Measurements from ENCODE around the gene ARHGAP20.

The ARHGAP20 gene, protein sequence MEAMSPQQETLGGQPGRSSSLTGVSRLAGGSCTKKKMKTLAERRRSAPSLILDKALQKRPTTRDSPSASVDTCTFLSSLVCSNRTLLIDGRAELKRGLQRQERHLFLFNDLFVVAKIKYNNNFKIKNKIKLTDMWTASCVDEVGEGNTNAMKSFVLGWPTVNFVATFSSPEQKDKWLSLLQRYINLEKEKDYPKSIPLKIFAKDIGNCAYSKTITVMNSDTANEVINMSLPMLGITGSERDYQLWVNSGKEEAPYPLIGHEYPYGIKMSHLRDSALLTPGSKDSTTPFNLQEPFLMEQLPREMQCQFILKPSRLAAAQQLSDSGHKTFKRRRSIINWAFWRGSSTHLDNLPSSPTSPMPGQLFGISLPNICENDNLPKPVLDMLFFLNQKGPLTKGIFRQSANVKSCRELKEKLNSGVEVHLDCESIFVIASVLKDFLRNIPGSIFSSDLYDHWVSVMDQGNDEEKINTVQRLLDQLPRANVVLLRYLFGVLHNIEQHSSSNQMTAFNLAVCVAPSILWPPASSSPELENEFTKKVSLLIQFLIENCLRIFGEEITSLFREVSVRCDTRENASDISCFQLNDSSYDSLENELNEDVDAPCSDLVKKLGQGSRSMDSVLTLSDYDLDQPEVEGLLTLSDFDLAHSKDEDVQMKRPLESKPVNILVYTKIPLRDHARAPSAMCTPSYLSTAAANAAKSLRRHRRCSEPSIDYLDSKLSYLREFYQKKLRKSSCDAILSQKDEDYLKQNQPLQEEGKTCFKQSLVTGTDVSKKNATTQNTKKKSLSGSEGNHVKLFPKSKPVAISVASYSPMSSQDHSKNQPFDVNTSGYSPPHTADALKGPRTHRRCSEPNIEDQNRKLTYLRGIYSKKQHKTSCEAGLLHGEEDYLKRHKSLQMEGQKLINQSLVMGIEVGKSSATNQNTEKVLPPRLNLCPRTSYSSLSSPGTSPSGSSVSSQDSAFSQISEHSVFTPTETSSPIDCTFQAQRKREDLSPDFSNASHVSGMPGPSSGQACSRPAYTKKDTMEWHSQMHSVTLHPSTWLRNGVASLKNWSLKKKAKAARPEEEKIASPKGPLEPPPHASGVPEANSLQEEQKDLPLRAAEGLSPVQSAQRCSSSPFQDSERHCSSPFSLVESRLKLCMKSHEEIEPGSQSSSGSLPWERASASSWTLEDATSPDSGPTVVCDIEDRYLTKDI

DNA sequence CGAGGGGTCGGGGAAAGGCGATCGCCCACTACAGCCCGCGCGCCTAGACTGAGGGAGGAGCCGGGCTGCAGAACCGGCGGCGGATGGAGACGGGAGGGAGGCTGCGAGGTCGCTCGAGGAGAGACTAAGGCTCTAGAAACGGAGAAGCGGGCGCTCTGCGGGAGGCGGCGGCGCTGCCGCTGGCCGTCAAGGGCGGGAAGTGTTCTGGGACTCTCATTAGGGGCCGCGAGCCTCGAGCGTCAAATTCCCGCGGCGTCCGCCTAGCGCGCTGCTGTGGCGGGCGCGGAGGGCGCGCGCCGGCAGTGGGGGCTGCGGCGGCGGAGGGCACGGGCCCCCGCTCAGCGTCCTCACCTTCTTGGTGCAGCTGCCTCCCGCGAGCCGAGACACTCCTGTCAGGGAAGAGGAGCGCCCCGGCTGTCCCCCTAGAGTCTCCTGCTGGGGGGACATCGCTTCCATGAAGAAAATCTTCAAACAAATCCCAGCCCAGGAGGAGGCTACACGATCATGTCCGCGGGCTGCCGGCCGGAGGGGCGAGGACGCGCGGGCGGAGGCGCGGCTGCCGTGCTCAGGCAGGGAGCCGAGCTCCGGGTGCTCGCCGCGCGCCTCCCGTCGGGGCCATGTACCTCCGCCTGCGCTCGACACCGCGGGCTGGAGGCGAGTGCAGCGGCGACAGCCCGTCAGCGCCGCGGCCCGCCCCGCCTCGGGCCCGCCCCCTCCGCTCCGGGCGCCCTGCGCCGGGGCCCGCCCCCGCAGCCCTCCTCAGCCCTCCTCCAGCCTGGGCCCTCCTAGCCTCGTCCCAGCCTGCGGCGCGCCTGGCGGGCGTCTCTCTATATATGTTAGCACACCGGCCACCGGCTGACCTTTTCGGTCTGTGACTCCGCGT, at the start of gene ARHGAP20:
Gene ARHGAP20, minus strand, starts transcription at position 662 of the 883 bp plus-strand sequence. Its CDS starts 206 bp downstream, at position 456.
- Histone ChIP-seq H3K27ac (ENCODE audit: extremely low read depth, low read depth, low read length) (peak within 1 kb of the TSS; percentile 83), H3K36me3 (ENCODE audit: control insufficient read depth in 2 of 2, insufficient read depth in 1 of 2, low read length in 2 of 2) (no peaks in the 10 kb centered on the region), H3K4me1 (ENCODE audit: control insufficient read depth, insufficient read depth, low read length) (no peaks in the 10 kb centered on the region), H3K4me3 (ENCODE audit: low read depth, low read length) (peak within 1 kb of the TSS; percentile 76), H3K9me3 (ENCODE audit: control insufficient read depth, insufficient read depth, low read depth, low read length) (no peaks in the 10 kb centered on the region)
- CTCF ChIA-PET = interaction anchor here (0.6 to 1.2 kb wide), 2 partner anchors 55 to 1055 kb away, joined by 3 read pairs; no protein-coding TSS in a partner anchor
- POLR2A ChIA-PET = interaction anchor here (0.6 kb wide), 2 partner anchors 250 to 265 kb away, joined by 3 to 5 read pairs; no protein-coding TSS in a partner anchor
- TF ChIP-seq, protein P1, sequence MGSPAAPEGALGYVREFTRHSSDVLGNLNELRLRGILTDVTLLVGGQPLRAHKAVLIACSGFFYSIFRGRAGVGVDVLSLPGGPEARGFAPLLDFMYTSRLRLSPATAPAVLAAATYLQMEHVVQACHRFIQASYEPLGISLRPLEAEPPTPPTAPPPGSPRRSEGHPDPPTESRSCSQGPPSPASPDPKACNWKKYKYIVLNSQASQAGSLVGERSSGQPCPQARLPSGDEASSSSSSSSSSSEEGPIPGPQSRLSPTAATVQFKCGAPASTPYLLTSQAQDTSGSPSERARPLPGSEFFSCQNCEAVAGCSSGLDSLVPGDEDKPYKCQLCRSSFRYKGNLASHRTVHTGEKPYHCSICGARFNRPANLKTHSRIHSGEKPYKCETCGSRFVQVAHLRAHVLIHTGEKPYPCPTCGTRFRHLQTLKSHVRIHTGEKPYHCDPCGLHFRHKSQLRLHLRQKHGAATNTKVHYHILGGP (tag by site-specific recombination; IDR thresholded peaks at IDR 0.05) = no peak
- TF ChIP-seq, protein P2, sequence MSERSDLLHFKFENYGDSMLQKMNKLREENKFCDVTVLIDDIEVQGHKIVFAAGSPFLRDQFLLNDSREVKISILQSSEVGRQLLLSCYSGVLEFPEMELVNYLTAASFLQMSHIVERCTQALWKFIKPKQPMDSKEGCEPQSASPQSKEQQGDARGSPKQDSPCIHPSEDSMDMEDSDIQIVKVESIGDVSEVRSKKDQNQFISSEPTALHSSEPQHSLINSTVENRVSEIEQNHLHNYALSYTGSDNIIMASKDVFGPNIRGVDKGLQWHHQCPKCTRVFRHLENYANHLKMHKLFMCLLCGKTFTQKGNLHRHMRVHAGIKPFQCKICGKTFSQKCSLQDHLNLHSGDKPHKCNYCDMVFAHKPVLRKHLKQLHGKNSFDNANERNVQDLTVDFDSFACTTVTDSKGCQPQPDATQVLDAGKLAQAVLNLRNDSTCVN (tag by site-specific recombination; optimal IDR thresholded peaks at IDR 0.05) = peak; percentile 75
- peak; percentile 31 for TF ChIP-seq ZNF341 (tag by site-specific recombination; IDR thresholded peaks at IDR 0.05; ENCODE audit: low read depth)
- 0 out of 2 replicates have a peak, but pooled peaks have one; percentile 6 for TF ChIP-seq FEZF1 (tag by site-specific recombination; IDR thresholded peaks at IDR 0.05)
- TF ChIP-seq ZBTB20 (tag by site-specific recombination; IDR thresholded peaks at IDR 0.05) = peak; percentile 15; the same call in 1 of the 2 replicates
- TF ChIP-seq SP7 (tag by site-specific recombination; IDR thresholded peaks at IDR 0.05) = 0 out of 2 replicates have a peak, but pooled peaks have one; percentile 30
- TF ChIP-seq, protein P3, sequence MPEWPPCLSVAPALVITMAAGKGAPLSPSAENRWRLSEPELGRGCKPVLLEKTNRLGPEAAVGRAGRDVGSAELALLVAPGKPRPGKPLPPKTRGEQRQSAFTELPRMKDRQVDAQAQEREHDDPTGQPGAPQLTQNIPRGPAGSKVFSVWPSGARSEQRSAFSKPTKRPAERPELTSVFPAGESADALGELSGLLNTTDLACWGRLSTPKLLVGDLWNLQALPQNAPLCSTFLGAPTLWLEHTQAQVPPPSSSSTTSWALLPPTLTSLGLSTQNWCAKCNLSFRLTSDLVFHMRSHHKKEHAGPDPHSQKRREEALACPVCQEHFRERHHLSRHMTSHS (tag by site-specific recombination; IDR thresholded peaks at IDR 0.05) = no peak
- no peak for TF ChIP-seq ZNF391 (tag by site-specific recombination; IDR thresholded peaks at IDR 0.05; ENCODE audit: borderline replicate concordance, low read depth)
- peak; percentile 70 for TF ChIP-seq ZNF600 (tag by site-specific recombination; IDR thresholded peaks at IDR 0.05)
- TF ChIP-seq, protein P4, sequence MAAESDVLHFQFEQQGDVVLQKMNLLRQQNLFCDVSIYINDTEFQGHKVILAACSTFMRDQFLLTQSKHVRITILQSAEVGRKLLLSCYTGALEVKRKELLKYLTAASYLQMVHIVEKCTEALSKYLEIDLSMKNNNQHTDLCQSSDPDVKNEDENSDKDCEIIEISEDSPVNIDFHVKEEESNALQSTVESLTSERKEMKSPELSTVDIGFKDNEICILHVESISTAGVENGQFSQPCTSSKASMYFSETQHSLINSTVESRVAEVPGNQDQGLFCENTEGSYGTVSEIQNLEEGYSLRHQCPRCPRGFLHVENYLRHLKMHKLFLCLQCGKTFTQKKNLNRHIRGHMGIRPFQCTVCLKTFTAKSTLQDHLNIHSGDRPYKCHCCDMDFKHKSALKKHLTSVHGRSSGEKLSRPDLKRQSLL (tag by site-specific recombination; IDR thresholded peaks at IDR 0.05) = peak; percentile 75; the same call in 1 of the 2 replicates
- TF ChIP-seq ZEB2 (tag by site-specific recombination; IDR thresholded peaks at IDR 0.05) = 0 out of 2 replicates have a peak, but pooled peaks have one; percentile 52
- TF ChIP-seq, protein P5, sequence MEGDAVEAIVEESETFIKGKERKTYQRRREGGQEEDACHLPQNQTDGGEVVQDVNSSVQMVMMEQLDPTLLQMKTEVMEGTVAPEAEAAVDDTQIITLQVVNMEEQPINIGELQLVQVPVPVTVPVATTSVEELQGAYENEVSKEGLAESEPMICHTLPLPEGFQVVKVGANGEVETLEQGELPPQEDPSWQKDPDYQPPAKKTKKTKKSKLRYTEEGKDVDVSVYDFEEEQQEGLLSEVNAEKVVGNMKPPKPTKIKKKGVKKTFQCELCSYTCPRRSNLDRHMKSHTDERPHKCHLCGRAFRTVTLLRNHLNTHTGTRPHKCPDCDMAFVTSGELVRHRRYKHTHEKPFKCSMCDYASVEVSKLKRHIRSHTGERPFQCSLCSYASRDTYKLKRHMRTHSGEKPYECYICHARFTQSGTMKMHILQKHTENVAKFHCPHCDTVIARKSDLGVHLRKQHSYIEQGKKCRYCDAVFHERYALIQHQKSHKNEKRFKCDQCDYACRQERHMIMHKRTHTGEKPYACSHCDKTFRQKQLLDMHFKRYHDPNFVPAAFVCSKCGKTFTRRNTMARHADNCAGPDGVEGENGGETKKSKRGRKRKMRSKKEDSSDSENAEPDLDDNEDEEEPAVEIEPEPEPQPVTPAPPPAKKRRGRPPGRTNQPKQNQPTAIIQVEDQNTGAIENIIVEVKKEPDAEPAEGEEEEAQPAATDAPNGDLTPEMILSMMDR (tag by site-specific recombination; IDR thresholded peaks at IDR 0.05) = peak; percentile 29; the same call in 1 of the 2 replicates
- TF ChIP-seq ZNF2 (tag by site-specific recombination; IDR thresholded peaks at IDR 0.05) = 0 out of 2 replicates have a peak, but pooled peaks have one; percentile 24
- TF ChIP-seq ZNF830 (tag by site-specific recombination; IDR thresholded peaks at IDR 0.05; ENCODE audit: low read depth) = no peak
- TF ChIP-seq SP2 (tag by site-specific recombination; IDR thresholded peaks at IDR 0.05) = peak; percentile 48
- TF ChIP-seq ZIC2 (tag by site-specific recombination; IDR thresholded peaks at IDR 0.05) = peak; percentile 63
- TF ChIP-seq, protein P6, sequence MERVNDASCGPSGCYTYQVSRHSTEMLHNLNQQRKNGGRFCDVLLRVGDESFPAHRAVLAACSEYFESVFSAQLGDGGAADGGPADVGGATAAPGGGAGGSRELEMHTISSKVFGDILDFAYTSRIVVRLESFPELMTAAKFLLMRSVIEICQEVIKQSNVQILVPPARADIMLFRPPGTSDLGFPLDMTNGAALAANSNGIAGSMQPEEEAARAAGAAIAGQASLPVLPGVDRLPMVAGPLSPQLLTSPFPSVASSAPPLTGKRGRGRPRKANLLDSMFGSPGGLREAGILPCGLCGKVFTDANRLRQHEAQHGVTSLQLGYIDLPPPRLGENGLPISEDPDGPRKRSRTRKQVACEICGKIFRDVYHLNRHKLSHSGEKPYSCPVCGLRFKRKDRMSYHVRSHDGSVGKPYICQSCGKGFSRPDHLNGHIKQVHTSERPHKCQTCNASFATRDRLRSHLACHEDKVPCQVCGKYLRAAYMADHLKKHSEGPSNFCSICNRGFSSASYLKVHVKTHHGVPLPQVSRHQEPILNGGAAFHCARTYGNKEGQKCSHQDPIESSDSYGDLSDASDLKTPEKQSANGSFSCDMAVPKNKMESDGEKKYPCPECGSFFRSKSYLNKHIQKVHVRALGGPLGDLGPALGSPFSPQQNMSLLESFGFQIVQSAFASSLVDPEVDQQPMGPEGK (tag by site-specific recombination; IDR thresholded peaks at IDR 0.05) = 0 out of 2 replicates have a peak, but pooled peaks have one; percentile 16
- TF ChIP-seq, protein P7, sequence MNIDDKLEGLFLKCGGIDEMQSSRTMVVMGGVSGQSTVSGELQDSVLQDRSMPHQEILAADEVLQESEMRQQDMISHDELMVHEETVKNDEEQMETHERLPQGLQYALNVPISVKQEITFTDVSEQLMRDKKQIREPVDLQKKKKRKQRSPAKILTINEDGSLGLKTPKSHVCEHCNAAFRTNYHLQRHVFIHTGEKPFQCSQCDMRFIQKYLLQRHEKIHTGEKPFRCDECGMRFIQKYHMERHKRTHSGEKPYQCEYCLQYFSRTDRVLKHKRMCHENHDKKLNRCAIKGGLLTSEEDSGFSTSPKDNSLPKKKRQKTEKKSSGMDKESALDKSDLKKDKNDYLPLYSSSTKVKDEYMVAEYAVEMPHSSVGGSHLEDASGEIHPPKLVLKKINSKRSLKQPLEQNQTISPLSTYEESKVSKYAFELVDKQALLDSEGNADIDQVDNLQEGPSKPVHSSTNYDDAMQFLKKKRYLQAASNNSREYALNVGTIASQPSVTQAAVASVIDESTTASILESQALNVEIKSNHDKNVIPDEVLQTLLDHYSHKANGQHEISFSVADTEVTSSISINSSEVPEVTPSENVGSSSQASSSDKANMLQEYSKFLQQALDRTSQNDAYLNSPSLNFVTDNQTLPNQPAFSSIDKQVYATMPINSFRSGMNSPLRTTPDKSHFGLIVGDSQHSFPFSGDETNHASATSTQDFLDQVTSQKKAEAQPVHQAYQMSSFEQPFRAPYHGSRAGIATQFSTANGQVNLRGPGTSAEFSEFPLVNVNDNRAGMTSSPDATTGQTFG (tag by site-specific recombination; IDR thresholded peaks at IDR 0.05; ENCODE audit: borderline replicate concordance) = no peak
- TF ChIP-seq GLIS2 (tag by site-specific recombination; IDR thresholded peaks at IDR 0.05) = peak; percentile 71
